D721Med (cell line): ENCODE data around the gene IFT122.

Source experiments
- DNase-seq: peaks from one replicate; pipeline ENCODE4 v3.0.0; 2011; ENCODE audit warnings: low spot score; ENCODE audit not compliant: insufficient read length
- FAIRE-seq: peaks from 2 replicates; lab custom pipeline; 2011; peaks lifted over from hg19 to GRCh38; lab: Jason Lieb, UNC
- CTCF ChIP-seq: IDR thresholded peaks from 2 replicates; pipeline ENCODE4 v1.5.1; 2012; ENCODE audit warnings: mild to moderate bottlenecking, control low read depth; ENCODE audit not compliant: insufficient read depth; ENCODE audit errors: missing control alignments

The IFT122 gene

DNA sequence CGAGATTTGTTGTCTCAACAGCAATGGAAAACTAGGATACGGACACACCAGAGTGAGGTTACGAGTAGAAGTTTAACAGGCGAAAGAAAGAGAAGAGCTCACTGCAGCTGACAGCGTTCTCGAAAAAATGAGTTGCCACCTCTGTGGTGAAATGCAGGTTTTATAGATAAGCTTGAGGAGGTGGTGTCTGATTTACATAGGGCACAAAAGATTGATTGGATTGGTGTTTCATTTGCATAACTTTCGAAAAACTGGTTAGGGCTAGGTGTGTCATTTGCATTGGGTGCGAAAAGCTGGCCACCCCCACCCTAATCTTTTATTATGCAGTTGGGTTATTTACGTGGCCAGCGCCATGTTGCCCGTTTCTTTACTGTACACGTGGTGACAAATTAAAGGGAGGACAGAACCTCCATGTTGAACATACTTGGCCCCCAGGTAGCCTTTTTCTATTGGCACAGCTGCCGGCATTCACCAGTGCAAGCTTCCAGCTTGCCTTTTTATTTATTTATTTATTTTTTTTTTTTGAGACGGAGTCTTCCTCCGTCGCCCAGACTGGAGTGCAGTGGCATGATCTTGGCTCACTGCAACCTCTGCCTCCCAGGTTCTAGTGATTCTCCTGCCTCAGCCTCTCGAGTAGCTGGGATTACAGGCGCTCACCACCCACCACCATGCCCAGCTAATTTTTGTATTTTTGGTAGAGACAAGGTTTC lies 8.3 kb downstream of the IFT122 start:
- DNase-seq (no peak), FAIRE-seq (no peak)
- TF ChIP-seq CTCF, result no peak

DNA sequence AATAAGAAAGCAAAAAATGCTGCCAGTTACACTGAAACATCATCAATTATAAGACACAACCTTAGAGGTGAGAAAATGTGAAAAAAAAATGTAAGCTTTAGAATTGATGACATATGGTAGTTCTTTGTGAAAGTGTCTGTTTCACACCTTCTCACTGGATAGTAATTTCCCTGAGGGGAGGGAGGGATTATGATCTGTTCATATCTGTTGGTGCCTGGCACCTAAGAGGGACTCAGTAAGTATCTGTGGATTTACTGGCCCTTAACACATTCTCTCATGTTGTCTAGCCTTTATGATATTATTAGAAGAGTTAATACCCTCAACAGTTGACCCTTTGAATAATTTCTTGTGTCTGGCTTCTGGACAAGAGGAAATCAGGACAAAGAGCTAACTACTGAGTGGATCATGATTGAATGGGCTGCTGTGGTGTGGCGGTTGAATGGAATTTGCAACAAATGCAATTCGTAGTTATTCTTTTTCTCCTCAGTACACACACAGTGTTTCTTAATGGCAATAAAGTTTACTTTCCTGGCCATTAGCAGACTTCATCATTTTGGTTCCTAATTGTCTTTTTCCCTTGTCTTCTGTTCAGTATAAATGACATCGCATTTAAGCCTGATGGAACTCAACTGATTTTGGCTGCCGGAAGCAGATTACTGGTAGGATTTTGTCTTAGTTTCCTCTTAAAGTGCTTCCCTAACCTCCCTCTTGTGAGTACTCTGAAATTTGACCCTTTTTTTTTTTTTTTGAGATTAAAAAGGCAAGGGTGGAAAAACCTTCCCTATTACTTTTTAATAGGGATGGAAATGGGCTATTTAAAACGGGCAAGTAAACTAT lies 9.5 kb downstream of the IFT122 start:
- no peak for TF ChIP-seq CTCF
- DNase-seq (no peak), FAIRE-seq (peak; percentile 66)

- no peak for DNase-seq
- no peak for TF ChIP-seq CTCF
- FAIRE-seq, result no peak
These were observed 13.7 kb downstream of the IFT122 start for GRCh38 chr3:129453732-129454131.

- FAIRE-seq (no peak), DNase-seq (no peak)
- TF ChIP-seq CTCF, result no peak
These were observed 20.1 kb downstream of the IFT122 start for GRCh38 chr3:129460155-129460554.

DNA sequence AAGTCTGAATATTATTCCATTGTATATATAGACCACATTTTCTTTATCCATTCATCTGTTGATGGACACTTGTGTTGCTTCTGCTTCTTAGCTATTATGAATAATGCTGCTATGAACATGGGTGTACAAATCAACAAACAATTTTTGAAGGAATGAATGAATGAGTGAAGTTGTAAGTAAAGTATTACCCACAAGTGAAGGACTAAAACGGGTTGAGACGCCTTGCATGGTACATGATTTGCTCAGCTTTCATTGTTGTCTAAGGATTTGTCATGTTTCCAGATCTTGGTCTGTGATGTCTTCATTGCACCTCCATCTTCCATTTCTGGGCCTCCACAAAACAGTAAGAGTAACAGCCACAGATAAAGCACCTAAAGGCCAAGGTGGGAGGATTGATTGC lies 20.5 kb downstream of the IFT122 start:
- no peak for DNase-seq
- no peak for FAIRE-seq
- TF ChIP-seq CTCF, result no peak

DNA sequence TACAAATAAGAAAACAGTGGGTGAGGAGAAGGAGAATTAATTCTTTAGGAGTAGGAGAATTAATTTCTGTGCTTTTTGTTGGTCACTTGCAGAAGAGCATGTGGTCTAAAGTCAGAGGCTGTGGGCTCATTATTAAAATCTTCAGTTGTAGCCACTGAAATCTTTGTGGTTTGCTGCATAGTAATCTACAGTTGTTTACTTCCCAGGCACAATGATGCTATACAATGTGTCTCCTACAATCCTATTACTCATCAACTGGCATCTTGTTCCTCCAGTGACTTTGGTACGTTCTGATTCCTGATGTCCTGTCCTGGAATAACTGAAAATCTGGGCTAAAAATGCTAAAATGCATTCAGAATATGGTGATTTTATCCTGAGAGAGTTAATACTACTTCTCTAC lies 21.0 kb downstream of the IFT122 start:
- DNase-seq, result no peak
- no peak for FAIRE-seq
- TF ChIP-seq CTCF, result no peak
